GM21447 (cell line): ENCODE data around the gene CDT1.
"Not testable (repeated sequence)": the region's sequence is repeated elsewhere in the genome, so short reads cannot be mapped to it uniquely, and the experiment has no call there.

Experiments used
- ATAC-seq: cut with Tn5 transposase; IDR thresholded peaks from one replicate; pipeline ENCODE4 v1.9.1; 2021; ENCODE audit not compliant: unreplicated experiment

CDT1 gene

DNA sequence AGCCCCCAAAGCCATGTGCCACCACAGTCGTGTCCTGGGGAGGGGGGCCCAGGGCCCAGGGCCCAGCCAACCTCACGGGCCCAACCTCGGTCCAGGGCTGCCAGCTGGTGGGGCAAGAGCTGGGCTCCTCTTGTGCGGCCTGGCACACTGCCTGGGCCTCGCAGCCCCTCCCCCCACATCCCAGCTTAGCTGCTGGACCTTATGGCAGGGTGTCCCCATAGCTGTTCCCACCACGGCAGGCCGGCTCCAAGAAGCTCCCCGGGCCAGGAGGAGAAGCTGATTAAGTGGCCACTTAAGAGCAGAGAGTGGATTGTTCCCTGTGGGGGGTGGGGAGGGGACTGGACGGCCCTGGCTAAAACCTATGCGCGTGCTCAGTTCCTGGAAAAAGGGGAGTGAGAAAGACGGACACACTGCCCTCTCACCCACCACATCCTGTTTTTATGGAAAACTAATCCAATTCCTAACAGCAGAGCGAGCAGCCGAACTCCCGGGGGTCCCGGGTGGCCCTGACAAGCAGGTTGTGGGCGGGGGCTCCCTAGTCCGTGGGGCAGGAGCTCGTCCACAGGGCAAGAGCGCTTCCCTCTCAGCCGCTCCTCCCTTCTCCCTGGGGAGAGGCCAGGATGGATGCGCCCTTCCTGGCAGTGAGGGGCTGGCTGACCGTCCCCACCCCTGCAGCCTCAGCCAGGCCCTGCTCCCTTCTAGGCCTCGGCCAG is 35.4 kb upstream of the CDT1 start:
- no peak for ATAC-seq

DNA sequence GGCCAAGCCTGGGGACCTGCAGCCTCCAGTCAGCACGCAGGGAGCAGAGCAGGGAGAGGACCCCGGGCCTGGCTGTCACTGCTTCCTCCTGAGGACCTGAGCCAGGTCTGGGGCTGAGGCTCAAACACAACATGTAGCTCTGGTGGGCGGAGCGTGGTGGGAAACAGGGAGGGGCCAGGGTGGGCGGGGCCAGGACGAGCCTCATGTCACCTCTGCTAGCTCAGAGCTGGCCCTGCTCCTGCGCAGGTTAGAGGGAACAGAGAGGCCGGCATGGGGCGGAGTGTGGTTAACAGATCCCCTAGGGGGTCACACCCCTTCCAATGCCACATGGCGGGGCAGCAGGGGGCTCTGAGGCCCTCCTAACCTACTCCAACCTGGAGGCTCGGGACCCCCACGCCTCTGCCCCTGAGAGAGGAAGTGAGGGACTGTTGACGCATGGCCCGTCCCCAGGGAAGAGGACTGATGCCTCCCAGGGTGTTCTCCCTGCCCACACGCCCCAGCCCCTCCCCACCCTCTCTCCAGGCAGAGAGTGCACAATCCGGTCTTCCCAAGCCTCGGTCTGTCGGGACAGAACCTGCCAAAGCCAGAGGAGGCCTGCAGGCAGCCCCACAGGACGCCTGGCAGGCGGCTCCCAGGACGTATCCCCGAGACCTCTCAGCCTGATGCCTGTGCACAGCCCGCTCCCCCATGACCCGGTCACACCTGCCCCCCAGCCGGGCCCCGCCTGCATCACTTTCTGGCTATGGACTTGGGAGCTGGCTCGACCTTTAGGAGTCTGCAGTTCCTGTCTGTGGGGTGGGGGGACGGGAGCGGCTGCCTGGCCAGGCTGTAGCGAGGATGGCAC is 33.8 kb upstream of the CDT1 start:
- ATAC-seq = no peak

DNA sequence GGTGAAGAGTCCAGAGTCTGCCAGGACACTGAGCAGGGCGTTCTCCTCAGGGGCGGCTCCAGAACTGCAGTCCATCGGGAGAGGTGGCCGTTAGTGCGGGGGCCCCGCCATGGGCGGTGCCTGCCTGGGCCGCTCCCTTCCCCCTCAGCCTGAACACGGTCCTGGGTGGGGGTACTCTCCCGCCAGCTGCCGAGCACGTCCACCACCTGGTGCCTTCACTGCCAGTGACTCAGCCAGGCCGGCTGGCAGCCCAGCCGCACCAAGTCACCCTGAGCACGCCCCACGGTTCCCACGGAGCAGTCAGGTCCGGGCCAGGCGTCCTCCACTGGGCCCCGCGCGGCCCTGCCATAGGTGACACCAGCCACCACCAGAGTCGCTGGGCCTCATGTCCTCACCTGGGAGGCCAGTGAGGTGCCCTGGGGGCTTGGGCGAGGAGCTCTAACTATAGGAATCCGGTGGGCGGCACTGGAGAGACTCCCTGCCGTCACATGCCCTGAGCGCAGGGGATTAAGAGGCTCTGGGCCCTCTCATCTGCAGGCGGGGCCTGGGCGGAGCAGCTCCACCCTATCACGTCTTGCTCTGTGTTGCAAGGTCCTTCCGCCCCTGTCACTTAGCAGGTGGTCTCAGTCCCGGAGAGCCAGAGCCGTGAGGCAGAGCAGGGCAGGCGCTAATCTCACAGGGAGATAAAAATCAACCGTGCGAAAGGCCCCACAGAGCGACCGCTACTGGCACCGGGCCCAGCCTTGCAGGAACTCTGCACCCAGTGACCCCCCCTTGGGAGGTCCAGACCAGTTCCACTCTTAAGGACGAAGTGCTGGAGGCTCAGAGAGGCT is 32.9 kb upstream of the CDT1 start:
- ATAC-seq = no peak

DNA sequence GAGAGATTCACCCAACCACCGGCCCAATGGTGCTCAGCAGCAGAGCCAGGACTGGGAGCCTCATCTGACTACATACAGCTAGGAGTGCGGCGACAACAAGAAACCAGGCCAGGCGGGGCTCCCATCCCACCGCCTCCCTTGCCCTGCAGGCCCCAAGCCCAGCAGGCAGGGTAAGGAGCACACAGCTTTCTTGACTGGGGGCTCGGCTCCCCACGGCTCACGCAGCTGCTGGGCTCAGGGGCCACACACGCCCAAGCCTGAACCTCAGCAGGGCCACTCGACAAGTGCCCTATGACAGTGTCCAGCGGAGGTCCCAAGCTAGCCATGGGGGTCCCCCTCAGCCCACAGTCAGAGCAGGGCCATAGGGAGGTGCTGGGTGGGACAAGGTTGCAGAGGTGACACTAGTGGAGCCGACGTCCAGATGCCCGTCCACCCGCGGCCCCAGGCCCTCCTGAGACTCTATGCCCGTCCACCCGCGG is 32.3 kb upstream of the CDT1 start:
- ATAC-seq = no peak

DNA sequence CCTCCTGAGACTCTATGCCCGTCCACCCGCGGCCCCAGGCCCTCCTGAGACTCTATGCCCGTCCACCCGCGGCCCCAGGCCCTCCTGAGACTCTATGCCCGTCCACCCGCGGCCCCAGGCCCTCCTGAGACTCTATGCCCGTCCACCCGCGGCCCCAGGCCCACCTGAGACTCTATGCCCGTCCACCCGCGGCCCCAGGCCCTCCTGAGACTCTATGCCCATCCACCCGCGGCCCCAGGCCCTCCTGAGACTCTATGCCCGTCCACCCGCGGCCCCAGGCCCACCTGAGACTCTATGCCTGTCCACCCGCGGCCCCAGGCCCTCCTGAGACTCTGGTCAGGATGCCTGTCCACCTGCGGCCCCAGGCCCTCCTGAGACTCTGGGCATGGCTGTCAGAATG is 31.8 kb upstream of the CDT1 start:
- not testable (repeated sequence) for ATAC-seq

DNA sequence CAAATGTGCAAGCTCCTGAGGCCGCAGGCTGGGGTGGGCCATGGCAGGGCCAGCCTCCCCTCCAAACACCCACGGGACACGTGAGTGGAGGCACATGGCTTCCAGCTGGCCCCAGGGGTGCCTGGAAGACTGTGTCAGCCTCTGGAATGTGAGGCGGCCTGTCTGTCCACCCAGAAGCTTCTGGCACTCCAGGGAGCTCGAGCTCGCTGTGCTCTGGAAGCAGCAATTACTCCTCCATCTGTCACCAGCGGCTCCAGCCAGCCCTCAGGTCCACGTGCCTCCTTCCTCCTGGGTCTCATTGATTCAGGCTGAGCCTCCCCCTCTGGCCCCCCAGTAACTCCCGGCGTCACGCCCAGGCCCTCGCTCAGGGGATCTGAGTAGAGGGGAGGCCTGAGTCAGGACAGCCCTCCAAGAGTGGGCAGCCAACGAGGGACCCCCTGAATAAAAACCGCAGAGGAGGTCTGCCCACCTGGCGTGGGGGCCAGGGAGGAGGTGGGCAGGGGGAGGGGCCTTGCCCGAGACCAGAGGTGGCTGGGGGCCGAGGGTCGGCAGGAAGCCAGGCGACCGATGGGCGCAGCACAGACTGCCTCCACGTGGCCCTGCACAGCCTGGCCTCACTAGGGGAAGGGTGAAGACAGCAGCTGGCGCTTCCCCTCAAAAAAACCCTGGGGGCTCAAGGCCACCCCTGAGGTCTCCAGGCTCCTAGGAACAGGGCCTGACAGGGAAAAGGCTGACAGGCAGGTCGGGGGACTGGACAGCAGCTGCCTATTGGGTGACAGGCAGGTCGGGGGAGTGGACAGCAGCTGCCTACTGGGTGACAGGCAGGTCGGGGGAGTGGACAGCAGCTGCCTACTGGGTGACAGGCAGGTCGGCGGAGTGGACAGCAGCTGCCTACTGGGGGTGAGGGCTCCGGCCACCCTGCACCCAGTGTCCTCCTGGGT is 30.4 kb upstream of the CDT1 start:
- no peak for ATAC-seq

DNA sequence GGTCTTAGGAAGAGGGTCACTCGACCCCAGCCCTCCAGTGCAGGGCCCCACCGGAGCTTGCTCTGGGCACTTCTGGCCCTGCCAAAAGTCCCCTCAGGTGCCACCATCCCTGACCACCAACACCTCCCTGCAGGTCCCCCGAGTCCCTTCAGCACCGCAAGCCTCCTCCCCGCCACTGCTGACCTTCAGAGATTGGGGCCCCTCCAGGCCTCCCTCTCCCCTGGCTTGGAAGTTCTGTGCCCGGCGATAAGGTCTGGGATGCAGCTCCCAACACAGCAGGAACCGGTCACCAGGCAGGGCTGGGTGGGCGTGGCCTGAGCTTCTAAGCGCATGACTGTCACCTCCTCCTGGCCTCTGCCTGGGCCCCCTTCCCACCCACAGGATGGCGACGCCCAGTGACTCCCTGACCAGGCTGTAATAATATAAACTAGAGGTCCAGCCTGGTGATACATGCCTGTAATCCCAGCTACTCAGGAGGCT is 29.7 kb upstream of the CDT1 start:
- ATAC-seq = no peak

DNA sequence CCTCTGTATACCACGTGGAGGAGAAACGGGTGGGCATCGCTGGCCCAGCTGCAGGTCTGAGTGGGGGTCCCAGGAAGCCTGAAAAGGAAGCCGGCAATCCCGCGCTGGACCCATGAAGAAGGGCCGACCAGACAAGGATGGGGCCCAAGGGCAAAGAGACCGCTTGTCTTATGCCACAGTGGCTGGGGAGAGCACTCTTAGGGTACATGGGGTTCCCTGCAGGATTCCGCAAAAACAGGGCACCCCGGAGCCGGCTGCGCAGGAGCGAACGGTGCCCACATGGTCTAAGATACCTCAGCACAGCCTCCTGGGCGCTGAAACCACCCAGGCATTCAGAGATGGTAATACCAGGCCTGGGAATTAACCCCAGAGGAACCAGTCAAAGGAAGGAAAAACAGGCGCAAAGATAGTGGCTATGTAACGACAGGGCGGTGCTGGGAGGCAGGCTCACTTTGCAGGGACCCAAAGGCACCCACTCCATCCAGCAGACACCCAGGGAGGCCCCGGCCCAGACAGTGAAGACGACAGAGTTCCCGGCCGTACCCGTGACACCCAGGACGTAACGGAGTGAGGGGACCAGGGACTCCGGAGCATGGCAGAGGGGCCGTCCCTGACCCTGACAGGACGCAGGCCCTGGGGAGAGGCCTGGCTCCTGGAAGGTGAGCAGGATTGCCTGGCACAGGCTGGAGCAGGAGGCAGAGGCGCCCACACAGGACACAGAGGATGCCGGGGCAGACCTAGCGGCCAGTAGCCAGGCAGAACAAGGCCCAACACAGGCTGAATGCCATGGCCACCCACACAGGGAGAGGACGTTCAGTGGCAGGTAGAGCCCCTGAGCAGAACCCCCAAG is 28.8 kb upstream of the CDT1 start:
- no peak for ATAC-seq

DNA sequence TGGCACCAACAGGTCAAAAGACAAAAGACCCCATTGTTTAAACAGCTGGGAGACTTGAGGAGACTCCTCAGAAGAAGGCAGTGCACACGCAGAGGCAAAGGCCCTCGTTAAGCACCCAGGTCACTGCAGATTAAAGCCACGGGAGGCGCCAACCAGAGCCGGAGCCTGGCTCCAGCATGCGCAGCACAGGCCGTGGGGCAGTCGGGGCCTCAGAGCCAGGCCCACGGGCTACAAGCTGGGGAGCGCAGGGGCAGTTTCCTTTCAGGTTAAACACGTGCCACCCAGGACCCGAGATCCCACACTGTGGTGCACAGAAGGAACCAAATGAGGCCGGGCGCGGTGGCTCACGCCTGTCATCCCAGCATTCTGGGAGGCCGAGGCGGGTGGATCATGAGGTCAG is 27.8 kb upstream of the CDT1 start:
- ATAC-seq = no peak

DNA sequence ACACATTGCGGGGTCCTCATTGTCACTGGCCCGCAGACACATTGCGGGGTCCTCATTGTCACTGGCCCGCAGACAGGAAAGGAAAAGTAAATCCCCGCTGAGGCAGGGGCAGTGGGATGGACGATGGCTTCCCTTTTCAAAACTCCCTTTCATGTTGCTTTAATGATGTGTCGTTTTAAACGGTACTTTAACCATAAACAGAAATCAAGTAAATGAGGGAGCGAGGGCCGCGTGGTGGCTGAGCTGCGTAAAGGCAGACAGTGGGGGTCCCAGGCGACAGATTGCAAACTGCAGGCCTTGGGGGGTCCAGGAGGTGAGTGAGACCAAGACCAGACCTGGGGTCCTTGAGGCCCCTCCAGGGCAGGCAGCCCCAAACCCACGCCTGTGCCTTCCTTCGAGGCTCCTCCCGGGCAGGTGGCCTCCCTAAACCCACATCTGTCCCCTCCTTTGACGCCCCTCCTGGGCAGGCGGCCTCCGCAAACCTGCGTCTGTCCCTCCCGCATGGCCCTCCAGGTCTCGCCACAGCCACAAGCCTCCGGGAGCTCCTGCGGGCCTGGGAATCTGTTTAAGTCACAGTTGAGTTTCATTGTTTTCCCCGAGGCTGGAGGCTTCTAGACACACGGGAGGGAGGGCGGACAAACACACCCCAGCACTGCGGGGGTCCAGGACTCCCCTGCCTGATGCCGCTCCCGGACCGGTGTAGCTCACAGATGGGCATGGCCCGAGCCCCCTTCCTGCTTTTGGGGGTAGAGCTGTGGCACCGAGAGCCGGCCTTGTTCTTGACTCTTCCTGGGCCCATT is 25.9 kb upstream of the CDT1 start:
- ATAC-seq = no peak

DNA sequence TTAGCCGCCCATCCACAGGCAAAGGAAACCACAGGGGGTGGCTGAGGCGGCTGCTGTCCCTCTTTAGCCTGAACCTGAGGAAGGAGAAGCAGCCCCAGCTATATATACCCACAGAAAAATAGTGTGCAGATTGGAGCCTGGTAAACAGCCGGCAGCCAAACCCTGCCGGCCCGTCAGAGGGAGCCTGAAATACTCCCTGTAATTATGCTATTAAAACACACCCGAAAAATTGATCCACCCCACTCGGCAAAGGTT is 25.4 kb upstream of the CDT1 start:
- ATAC-seq = no peak

DNA sequence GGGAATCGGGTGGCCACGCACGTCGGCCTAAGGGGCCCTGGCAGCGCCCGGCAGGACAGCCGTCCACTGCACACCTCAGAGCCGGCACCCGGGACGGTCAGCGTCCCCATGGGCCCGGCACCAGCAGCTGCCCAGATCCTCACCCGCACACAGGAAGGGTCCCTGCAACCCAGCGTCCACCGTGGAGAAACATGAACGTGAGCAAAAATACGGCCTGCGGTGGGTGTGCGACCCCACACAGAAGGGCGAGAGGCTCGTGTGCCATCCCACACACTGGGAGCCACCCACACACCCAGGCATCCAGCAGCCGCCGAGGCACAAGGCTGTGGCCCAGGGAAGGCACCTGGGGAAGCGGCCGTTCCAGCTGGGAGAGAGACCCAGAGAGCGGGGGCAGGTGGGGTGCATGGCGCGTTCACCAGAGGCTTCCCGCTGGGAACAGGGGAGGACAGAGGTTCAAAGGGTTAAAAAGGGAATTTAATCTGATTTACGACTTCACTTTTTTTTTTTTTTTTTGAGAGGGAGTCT is 25.0 kb upstream of the CDT1 start:
- no peak for ATAC-seq

DNA sequence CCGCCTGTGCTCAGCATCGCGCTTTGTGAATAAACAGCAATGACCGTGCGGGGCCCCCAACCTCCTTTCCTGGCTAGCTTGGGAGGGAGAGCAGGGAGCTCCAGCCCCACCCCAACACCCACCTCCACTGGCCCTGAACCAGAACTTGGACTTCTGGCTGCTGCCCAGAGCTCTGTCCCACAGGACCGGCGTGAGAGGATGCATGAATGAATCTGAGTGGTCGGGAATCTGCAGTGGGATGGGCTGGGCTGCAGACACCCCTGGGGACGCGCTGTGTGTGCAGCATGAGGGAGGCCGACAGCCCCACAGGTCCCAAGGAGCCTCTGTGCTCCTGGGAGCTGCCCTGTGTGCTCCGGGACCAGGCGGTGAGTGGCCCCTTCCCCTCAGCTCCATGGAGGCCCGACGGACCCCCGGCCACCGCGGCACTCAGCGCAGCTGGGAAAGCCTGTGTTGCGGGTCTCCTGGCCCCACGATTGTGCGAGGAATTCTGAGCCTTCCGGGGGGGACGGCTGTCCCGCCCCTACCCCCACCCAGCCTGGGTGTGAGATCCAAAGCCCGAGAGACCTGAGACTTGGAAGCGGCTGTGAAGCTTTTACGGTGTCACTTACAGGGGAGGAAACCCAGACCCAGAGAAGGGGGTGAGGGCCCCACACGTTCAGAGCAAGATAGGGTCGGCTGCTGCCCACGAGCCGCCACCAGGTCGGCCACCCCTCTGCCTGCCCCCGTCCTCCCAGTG is 24.0 kb upstream of the CDT1 start:
- no peak for ATAC-seq

DNA sequence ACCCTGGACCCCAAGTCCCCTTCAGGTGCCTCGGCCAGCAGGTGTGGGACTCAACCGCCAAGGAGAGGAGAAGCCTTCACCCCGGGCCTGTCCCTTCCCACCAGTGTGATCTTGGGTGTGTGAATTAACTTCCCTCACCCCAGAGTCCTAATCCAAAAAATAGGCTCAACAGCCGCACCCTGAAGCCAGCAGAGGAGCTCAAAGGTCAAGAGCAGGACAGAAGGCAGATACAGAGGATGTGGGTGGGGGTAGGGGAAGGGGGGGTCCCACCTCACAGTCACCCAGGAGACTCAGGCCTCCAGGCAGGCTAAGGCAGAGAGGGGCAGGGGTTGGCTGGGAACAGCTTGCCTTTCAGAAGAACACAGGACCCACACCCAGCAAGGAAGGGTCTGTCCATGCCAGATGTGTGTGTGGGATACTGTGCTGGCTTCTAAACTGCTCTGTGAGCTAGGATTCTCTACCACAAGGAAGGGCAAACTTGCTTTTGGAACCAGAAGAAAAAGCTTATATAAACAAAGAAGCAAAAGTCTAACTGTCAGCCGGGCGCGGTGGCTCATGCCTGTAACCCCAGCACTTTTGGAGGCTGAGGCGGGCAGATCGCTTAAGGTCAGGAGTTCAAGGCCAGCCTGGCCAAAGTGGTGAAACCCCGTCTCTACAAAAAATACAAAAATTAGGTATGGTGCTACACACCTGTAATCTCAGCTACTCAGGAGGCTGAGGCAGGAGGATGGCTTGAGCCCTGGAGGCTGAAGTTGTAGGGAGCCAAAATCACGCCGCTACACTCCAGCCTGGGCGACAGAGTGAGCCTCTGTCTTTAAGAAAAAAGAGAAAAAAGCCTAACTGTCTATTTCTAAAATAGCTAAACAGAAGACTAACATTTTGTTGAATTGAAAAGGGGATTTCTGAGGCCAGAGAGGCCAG is 23.2 kb upstream of the CDT1 start:
- ATAC-seq = no peak

DNA sequence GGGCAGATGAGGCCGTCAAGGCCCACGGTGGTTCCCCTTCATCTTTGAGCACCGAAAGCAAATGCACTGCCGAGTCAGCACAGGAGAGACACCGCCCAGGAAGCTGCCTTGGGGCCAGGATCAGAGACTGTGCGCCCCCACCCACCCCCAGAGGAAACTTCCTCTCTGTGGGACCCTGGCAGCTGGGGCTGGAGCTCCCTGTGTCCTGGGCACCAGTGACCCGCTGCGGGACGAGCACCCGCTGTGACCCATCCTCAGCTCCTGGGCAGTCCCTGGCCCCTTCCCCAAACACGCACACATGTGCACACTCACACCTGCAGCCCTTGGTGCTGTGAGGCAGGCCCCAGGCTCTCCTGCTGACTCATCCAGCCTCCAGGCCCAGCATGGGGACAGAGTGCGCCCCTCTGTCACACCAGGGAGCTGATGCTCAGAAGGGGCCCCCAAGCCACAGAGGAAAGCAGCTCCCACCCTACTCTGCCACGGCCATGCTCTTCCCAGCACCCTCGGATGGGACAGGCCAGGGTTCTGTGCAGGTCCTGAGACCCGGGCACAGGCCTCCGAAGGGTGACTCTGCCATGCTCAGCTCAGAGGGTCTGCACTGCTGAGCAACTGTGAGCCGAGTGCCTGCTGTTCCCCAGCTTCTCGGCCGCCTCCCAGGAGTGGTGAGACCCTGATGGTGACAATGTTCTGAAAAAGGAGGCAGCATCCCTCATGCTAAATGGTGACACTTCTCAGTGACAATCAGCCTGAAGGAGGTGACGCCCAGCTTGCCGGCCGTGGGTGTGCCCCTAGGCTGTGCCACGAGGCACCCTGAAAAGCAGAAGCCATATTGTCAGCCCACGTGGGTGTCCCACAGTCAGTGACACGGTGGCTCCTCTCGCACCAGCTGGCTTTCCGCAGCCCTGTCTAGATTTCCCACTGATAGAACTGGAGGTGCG is 22.2 kb upstream of the CDT1 start:
- ATAC-seq = peak; percentile 50
